ENCODE results near the gene ADCY6. TPM values are rescaled to one million over a fixed set of nuclear protein-coding genes. Genes with fewer than 3 reads are reported as not detected.
A peak's percentile ranks its signal among the peaks of the same experiment; 100 is the strongest.

Gene ADCY6
- total RNA-seq, 2 donors from 2014 or later: 52.8 to 58.6 TPM

DNA sequence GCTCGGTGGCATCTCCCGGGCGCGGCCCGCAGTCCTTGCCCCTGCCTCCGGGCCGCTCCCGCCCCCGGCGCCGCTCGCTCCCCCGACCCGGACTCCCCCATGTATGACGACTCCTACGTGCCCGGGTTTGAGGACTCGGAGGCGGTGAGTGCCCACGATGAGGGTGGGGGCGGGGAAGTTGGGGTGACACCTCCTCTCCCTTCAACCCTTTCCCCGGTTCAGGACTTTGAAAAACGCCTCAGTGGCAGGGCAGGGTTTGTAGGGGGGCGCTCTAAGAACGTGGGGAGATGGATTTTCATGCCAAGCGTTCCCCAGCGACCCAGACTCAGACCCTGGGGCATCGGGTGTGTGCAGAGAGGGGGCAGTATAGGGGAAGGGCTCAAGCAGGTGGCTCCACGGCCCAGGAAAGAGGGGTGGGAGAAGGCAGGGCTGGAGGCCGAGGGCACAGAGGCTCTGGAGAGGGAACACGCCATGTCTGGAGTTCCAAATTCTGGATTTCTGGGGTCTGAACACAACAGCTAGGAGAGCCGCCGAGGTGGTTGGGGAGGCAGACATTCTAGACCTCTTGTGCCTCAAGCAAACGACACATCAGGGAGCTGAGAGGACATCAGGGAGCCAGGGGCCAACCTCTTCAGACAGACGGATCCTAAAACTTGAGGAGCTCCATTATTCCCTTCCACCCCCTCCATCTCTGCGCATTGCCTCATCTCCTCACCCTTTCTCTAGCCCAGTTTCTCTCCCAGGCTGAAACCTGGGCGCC, 30.1 kb upstream of the ADCY6 start:
- Histone ChIP-seq H3K9me3 (ENCODE audit: control insufficient read depth, low read length) (no peaks in the 10 kb centered on the region), H3K4me3 (ENCODE audit: low read length) (peak overlapping the region; percentile 87), H3K9ac (ENCODE audit: extremely low read depth, low read length, poor library complexity, severe bottlenecking) (peak overlapping the region; percentile 55), H3K36me3 (ENCODE audit: control insufficient read depth, insufficient read depth, low read length) (peaks cover 2% of the 10 kb centered on the region), H3K4me1 (ENCODE audit: control insufficient read depth, insufficient read depth, low read length) (peaks cover 9% of the 10 kb centered on the region), H3K27ac (ENCODE audit: low read depth, low read length) (no peak overlapping the region), H3K27me3 (ENCODE audit: control insufficient read depth, insufficient read depth, low read length, poor library complexity, severe bottlenecking) (no peaks in the 10 kb centered on the region)
- H3K27ac Mint-ChIP-seq: no peak overlapping the region
- peaks cover 66% of the 10 kb centered on the region for H3K27me3 Mint-ChIP-seq (ENCODE audit: insufficient read depth)
- WGBS, 2 experiments (ENCODE audit: insufficient coverage in 1 of 2, insufficient read length in 1 of 2): 13 to 28% methylated on average over 12 to 37 of the region's 37 CpGs
- H3K4me1 Mint-ChIP-seq: peaks cover 17% of the 10 kb centered on the region
- peaks cover 6% of the 10 kb centered on the region for H3K36me3 Mint-ChIP-seq (ENCODE audit: low read depth)
- H3K4me3 Mint-ChIP-seq: peak overlapping the region; percentile 79
- peak; percentile 60 for TF ChIP-seq CTCF (conservative IDR thresholded peaks at IDR 0.05)
- H3K9me3 Mint-ChIP-seq: no peaks in the 10 kb centered on the region
- DNase-seq: no peak

DNA sequence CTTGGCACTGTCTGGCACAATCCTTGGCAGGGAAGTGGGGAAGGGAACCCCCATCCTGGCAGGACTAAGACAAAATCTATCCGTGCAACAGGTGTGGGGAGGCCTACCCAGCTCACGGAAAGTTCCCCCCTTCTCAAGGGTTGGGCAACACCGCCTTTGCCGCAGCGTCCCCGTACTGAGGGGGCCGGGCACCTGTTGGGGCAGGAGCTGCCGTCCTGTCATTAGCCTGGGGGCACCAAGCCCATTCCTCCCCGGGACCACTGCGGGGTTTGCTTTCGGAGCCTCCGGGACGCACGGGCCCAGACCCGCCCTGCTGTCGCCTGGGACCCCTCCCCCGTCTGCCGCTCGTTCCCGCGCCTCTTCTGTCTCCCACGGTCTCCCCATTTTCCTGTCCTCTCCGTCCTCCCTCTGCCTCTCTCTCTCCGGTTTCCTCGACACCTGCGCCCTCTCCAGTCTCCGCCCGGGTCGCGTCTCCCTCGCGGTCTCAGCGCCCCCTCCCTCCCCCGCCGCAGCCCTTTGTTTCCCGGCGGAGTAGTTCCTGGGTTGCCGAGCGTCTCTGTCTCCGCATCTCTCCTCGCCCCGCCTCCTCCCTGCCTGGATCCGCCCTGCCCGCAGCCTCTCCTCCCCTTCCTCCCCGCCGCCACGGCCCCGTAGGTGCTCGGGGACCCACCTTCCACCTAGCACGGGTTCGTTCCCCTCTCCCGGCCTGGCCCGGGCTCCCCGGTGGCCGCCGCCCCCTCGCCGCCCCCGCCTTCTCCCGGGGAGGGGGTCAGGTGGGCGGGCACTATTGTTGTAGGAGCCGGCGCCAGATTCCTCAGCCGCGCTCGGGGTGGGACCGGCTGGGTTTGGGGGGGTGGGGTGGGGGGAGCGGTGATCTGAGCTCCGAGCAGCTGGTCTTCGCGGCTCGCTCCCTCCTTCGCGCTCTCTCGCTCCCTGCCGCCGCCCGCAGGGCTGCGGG, 29.3 kb upstream of the ADCY6 start, which contains the start of gene CACNB3:
Gene CACNB3, plus strand, starts transcription at position 624 of the 958 bp plus-strand sequence. CDS start 434 bp downstream, outside the sequence.
- peak within 1 kb of the TSS; percentile 68 for H3K9ac ChIP-seq (ENCODE audit: extremely low read depth, low read length, poor library complexity, severe bottlenecking)
- no peaks in the 10 kb centered on the region for H3K9me3 Mint-ChIP-seq
- H3K36me3 Mint-ChIP-seq (ENCODE audit: low read depth): no peaks in the 10 kb centered on the region
- no peak for TF ChIP-seq CTCF (conservative IDR thresholded peaks at IDR 0.05)
- H3K4me3 Mint-ChIP-seq: peak within 1 kb of the TSS; percentile 79
- H3K4me1 ChIP-seq (ENCODE audit: control insufficient read depth, insufficient read depth, low read length): peaks cover 9% of the 10 kb centered on the region
- no peaks in the 10 kb centered on the region for H3K9me3 ChIP-seq (ENCODE audit: control insufficient read depth, low read length)
- peaks cover 72% of the 10 kb centered on the region for H3K27me3 Mint-ChIP-seq (ENCODE audit: insufficient read depth)
- peak within 1 kb of the TSS; percentile 62 for H3K27ac ChIP-seq (ENCODE audit: low read depth, low read length)
- no peaks in the 10 kb centered on the region for H3K36me3 ChIP-seq (ENCODE audit: control insufficient read depth, insufficient read depth, low read length)
- 0 to 2% methylated on average over 22 to 71 of the region's 79 CpGs for WGBS, 2 experiments (ENCODE audit: insufficient coverage in 1 of 2, insufficient read length in 1 of 2)
- peak within 1 kb of the TSS; percentile 74 for H3K27ac Mint-ChIP-seq
- H3K4me3 ChIP-seq (ENCODE audit: low read length): peak within 1 kb of the TSS; percentile 87
- H3K27me3 ChIP-seq (ENCODE audit: control insufficient read depth, insufficient read depth, low read length, poor library complexity, severe bottlenecking): no peaks in the 10 kb centered on the region
- peaks cover 23% of the 10 kb centered on the region for H3K4me1 Mint-ChIP-seq
- DNase-seq: peak; percentile 97

DNA sequence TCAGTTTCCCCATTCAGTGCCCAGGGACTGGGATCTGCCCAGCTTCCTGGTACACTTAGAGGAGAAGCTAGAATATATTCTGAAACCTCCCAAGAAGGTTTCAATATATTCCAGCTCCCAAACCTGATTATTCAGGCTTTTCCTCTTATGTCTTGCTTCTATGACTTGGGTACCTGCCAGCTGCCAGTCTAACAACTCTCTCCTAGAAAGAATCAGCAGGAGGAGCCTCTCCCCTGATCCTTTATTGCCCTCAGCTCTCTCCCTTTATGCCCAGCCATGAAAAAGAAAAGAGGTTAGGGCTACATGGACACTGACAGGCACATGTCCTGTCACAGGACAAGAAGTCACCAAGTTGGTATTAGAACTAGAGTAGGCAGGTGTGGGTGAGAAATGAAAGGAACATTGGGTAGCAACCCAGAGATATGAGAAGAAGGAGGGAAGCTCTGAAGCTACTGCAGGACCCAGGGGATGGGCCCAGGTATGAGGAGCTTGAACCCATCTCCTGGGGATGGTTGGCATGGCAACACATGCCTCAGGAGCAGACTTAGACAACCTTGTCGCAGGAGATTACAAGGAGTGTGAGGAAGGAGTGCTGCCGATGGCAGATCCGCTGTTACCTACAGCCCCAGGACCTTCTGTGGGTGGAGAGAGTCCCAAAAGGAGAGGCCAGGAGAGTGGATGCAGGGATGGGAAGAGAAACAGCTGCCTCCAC, 27.4 kb upstream of the ADCY6 start:
- Histone ChIP-seq H3K9me3 (ENCODE audit: control insufficient read depth, low read length) (no peaks in the 10 kb centered on the region), H3K27me3 (ENCODE audit: control insufficient read depth, insufficient read depth, low read length, poor library complexity, severe bottlenecking) (no peaks in the 10 kb centered on the region), H3K9ac (ENCODE audit: extremely low read depth, low read length, poor library complexity, severe bottlenecking) (no peak overlapping the region), H3K27ac (ENCODE audit: low read depth, low read length) (no peak overlapping the region), H3K4me3 (ENCODE audit: low read length) (peak overlapping the region; percentile 93), H3K36me3 (ENCODE audit: control insufficient read depth, insufficient read depth, low read length) (no peaks in the 10 kb centered on the region), H3K4me1 (ENCODE audit: control insufficient read depth, insufficient read depth, low read length) (peaks cover 9% of the 10 kb centered on the region)
- Mint-ChIP-seq H3K27ac (no peak overlapping the region), H3K9me3 (no peaks in the 10 kb centered on the region), H3K4me1 (peaks cover 28% of the 10 kb centered on the region), H3K4me3 (peak overlapping the region; percentile 79), H3K27me3 (ENCODE audit: insufficient read depth) (peaks cover 73% of the 10 kb centered on the region), H3K36me3 (ENCODE audit: low read depth) (no peaks in the 10 kb centered on the region)
- TF ChIP-seq CTCF (conservative IDR thresholded peaks at IDR 0.05): no peak
- DNase-seq: peak; percentile 56
- WGBS, 2 experiments (ENCODE audit: insufficient coverage in 1 of 2, insufficient read length in 1 of 2): 69 to 89% methylated on average over 3 of the region's 3 CpGs

Data from endodermal cell (in vitro differentiated cells).